Measurements from ENCODE around the gene TRAF3IP1. TPM values are rescaled to one million over a fixed set of nuclear protein-coding genes. Genes with fewer than 3 reads are reported as not detected.

The TRAF3IP1 gene
- total and polyA plus RNA-seq, 2 of the 13 experiments (the other 11 are each of a cell fraction or from before 2014, with no cell fraction given), result 4.1 to 12.9 TPM

GRCh38 chr2:238287737-238288649, 32.3 kb upstream of the TRAF3IP1 start, which contains the start of gene PER2 (continued):
- peak; percentile 47; the same call in 1 of the 2 replicates for TF ChIP-seq ZNF646 (CRISPR knock-in tag; IDR thresholded peaks at IDR 0.05)
- TF ChIP-seq ZFP36L2 (CRISPR knock-in tag; IDR thresholded peaks at IDR 0.05), result no peak
- TF ChIP-seq NRL (CRISPR knock-in tag; IDR thresholded peaks at IDR 0.05; ENCODE audit: borderline replicate concordance), result peak; percentile 82; the same call in 1 of the 2 replicates
- TF ChIP-seq ZNF275 (CRISPR knock-in tag; IDR thresholded peaks at IDR 0.05; ENCODE audit: borderline replicate concordance), result peak; percentile 39; the same call in 1 of the 2 replicates
- TF ChIP-seq MTERF4 (CRISPR knock-in tag; IDR thresholded peaks at IDR 0.05), result peak; percentile 90; the same call in 1 of the 2 replicates
- TF ChIP-seq PBX3 (CRISPR knock-in tag; IDR thresholded peaks at IDR 0.05; ENCODE audit: borderline replicate concordance), result no peak
- TF ChIP-seq ZNF138 (CRISPR knock-in tag; IDR thresholded peaks at IDR 0.05; ENCODE audit: low read depth), result 0 out of 2 replicates have a peak, but pooled peaks have one; percentile 15
- no peak for TF ChIP-seq E2F1 (CRISPR knock-in tag; IDR thresholded peaks at IDR 0.05)
- no peak for TF ChIP-seq NFRKB (IDR thresholded peaks at IDR 0.05)
- 0 out of 2 replicates have a peak, but pooled peaks have one; percentile 47 for TF ChIP-seq BRD4 (CRISPR knock-in tag; IDR thresholded peaks at IDR 0.05)
- no peak for TF ChIP-seq ZNF432 (CRISPR knock-in tag; IDR thresholded peaks at IDR 0.05; ENCODE audit: borderline replicate concordance)
- 0 out of 2 replicates have a peak, but pooled peaks have one; percentile 15 for TF ChIP-seq UBTF (CRISPR knock-in tag; IDR thresholded peaks at IDR 0.05)
- 0 out of 2 replicates have a peak, but pooled peaks have one; percentile 35 for TF ChIP-seq PCBP1 (IDR thresholded peaks at IDR 0.05; ENCODE audit: borderline replicate concordance, low read depth, low read length)
